Fibroblast of mammary gland (primary cell): Measurements from ENCODE around the gene WDR18.
A peak's percentile ranks its signal among the peaks of the same experiment; 100 is the strongest.

Source experiments
- DNase-seq: peaks from one replicate; pipeline ENCODE4 v3.0.0-alpha.2; 2010; ENCODE audit warnings: low read depth
- H3K4me3 ChIP-seq: 2 replicates; pipeline ENCODE4 v1.5.1; 2011; ENCODE audit warnings: low read depth, mild to moderate bottlenecking, low read length, moderate library complexity; ENCODE audit not compliant: control insufficient read depth
- TF ChIP-seq, protein P1 (sequence below): conservative IDR thresholded peaks from 2 replicates; pipeline ENCODE4 v1.5.1; 2011; ENCODE audit warnings: low read depth, low read length, inconsistent platforms; ENCODE audit not compliant: control insufficient read depth, insufficient read depth

The WDR18 gene

DNA sequence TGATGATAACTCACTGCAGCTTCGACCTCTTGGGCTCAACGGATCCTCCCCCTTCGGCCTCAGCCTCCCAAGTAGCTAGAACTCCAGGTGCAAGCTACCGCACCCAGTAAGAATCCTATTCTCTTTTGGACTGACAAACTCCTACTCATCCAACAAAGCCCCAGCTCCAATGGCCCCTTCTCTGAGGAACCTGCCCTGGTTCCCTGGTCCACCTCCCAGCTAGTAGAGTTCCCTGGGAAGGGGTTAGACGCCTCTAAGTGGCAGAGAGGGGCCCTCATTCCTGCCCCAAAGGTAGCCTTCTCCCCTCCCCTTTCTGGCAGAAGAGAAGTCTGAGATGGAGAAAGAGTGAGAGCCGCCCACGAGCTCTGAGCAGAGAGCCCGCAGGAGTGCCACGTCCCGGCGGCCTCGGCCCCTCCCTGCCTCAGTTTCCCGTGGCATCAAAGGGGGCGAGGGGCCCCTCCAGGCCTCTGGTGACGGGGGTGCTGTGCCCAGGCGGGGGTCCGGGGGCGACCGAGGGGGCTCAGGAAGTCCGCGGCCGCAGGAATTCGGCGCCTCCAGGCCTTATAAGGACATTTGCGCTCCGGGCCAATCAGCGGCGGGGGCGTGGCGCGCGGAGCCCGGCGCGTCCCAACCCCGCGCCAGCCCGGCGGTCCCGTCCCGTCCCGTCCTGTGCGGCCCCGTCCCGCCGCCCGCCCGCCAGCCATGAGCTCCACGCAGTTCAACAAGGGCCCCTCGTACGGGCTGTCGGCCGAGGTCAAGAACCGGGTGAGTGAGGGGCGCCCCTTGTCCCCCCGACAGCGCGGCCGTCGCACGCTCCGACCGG, 42.0 kb downstream of the WDR18 start, which contains the start of gene CNN2:
TSS of gene CNN2 (plus strand) at position 649 of the 823 bp plus-strand sequence. CDS start at position 703, 54 bp downstream.
- TF ChIP-seq, protein P1, sequence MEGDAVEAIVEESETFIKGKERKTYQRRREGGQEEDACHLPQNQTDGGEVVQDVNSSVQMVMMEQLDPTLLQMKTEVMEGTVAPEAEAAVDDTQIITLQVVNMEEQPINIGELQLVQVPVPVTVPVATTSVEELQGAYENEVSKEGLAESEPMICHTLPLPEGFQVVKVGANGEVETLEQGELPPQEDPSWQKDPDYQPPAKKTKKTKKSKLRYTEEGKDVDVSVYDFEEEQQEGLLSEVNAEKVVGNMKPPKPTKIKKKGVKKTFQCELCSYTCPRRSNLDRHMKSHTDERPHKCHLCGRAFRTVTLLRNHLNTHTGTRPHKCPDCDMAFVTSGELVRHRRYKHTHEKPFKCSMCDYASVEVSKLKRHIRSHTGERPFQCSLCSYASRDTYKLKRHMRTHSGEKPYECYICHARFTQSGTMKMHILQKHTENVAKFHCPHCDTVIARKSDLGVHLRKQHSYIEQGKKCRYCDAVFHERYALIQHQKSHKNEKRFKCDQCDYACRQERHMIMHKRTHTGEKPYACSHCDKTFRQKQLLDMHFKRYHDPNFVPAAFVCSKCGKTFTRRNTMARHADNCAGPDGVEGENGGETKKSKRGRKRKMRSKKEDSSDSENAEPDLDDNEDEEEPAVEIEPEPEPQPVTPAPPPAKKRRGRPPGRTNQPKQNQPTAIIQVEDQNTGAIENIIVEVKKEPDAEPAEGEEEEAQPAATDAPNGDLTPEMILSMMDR, result no peak
- H3K4me3 ChIP-seq, result peak within 1 kb of the TSS; percentile 94
- peak; percentile 54 for DNase-seq

GRCh38 chr19:1026783-1027649, 42.9 kb downstream of the WDR18 start:
- H3K4me3 ChIP-seq, result peak overlapping the region; percentile 94
- TF ChIP-seq, protein P1, result no peak
- no peak for DNase-seq

DNA sequence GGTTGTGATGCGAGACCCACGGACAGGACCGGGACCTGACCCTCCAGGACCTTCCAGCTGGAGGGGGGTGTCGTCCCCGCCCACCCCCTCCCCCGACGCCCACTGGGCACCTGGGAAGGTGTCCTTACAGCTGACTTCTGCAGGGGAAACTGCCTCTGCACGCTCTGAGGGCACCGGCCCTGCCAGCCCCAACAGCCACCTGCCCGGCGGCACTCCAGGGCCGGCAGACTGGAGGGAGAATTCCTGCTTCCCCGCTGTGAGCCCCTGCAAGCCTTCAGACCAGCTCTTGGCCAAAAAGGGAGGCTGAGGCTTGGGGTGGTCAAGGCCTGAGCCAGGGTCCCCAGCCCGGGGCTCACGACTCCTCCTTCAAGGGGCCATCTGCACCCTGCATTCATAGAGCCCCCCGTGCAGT, 43.5 kb downstream of the WDR18 start:
- DNase-seq, result no peak
- peak overlapping the region; percentile 94 for H3K4me3 ChIP-seq
- TF ChIP-seq, protein P1, result no peak

- DNase-seq, result peak; percentile 95
- H3K4me3 ChIP-seq, result peak overlapping the region; percentile 94
- TF ChIP-seq, protein P1, result no peak
Measured at GRCh38 chr19:1028062-1028926, 44.1 kb downstream of the WDR18 start.

DNA sequence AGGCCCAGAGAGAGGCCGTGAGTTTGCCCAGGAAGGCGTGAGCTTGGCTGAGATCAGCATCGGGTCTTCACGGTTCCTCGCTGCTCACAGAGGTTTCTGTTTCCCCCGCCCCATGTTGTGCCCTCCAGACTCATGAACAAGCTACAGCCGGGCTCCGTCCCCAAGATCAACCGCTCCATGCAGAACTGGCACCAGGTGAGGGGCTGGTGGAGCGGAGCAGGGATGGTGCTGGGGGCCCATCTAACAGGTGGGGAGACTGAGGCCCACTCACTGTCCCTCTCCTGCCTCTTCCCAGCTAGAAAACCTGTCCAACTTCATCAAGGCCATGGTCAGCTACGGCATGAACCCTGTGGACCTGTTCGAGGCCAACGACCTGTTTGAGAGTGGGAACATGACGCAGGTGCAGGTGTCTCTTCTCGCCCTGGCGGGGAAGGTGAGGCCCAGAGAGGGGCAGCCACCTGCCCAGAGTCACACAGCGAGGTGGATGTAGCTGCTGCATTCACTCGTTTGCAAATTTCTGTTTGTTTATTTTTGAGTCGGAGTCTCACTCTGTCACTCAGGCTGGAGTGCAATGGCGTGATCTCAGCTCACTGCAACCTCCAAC, 48.2 kb downstream of the WDR18 start:
- H3K4me3 ChIP-seq, result no peak overlapping the region
- TF ChIP-seq, protein P1, result no peak
- DNase-seq, result no peak
